Measurements from ENCODE around the gene WNK2.
"Not testable (repeated sequence)": the region's sequence is repeated elsewhere in the genome, so short reads cannot be mapped to it uniquely, and the experiment has no call there.

WNK2 gene

GRCh38 chr9:93346231-93347112 lies 162.5 kb downstream of the WNK2 start:
- Histone ChIP-seq H3K4me3 (no peak overlapping the region), H3K27me3 (peaks cover 30% of the 10 kb centered on the region), H3K9ac (no peak overlapping the region), H3K36me3 (no peaks in the 10 kb centered on the region), H3K4me2 (no peak overlapping the region), H3K9me3 (peaks cover 23% of the 10 kb centered on the region), H3K4me1 (no peaks in the 10 kb centered on the region), H4K20me1 (no peaks in the 10 kb centered on the region), H3K27ac (no peak overlapping the region)
- no peak for TF ChIP-seq Cebpa-rat (IDR thresholded peaks at IDR 0.05)

GRCh38 chr9:93347371-93347975 lies 163.5 kb downstream of the WNK2 start:
- not testable (repeated sequence) for H3K4me1 ChIP-seq, H4K20me1 ChIP-seq, H3K36me3 ChIP-seq, H3K9ac ChIP-seq, H3K27ac ChIP-seq, H3K4me2 ChIP-seq, H3K4me3 ChIP-seq
- H3K27me3 ChIP-seq: peaks cover 30% of the 10 kb centered on the region
- peaks cover 23% of the 10 kb centered on the region for H3K9me3 ChIP-seq

- not testable (repeated sequence) for H3K27ac ChIP-seq, H3K4me2 ChIP-seq, H3K4me1 ChIP-seq, H4K20me1 ChIP-seq, H3K9ac ChIP-seq, H3K36me3 ChIP-seq, H3K4me3 ChIP-seq, H3K9me3 ChIP-seq, H3K27me3 ChIP-seq
Measured at GRCh38 chr9:93353413-93354310, 169.7 kb downstream of the WNK2 start.

GRCh38 chr9:93354451-93354850 lies 170.5 kb downstream of the WNK2 start:
- H3K27ac ChIP-seq: no peak overlapping the region
- H3K36me3 ChIP-seq: no peaks in the 10 kb centered on the region
- no peak overlapping the region for H3K4me2 ChIP-seq
- H3K4me3 ChIP-seq: no peak overlapping the region
- no peaks in the 10 kb centered on the region for H3K27me3 ChIP-seq
- H3K9ac ChIP-seq: no peak overlapping the region
- no peaks in the 10 kb centered on the region for H3K4me1 ChIP-seq
- H3K9me3 ChIP-seq: peaks cover 4% of the 10 kb centered on the region; the same call in 1 of the 2 replicates
- no peak for TF ChIP-seq Cebpa-rat (IDR thresholded peaks at IDR 0.05)
- H4K20me1 ChIP-seq: no peaks in the 10 kb centered on the region

GRCh38 chr9:93355827-93356226 lies 171.9 kb downstream of the WNK2 start:
- Histone ChIP-seq H3K4me3 (no peak overlapping the region), H3K36me3 (no peaks in the 10 kb centered on the region), H3K9ac (no peak overlapping the region), H3K4me1 (no peaks in the 10 kb centered on the region), H4K20me1 (no peaks in the 10 kb centered on the region), H3K9me3 (peaks cover 16% of the 10 kb centered on the region), H3K4me2 (no peak overlapping the region), H3K27me3 (no peaks in the 10 kb centered on the region), H3K27ac (no peak overlapping the region)
- no peak for TF ChIP-seq Cebpa-rat (IDR thresholded peaks at IDR 0.05)

GRCh38 chr9:93357649-93358048 lies 173.7 kb downstream of the WNK2 start:
- H3K36me3 ChIP-seq: no peaks in the 10 kb centered on the region
- no peaks in the 10 kb centered on the region for H3K27me3 ChIP-seq
- no peak for TF ChIP-seq Cebpa-rat (IDR thresholded peaks at IDR 0.05)
- H3K9ac ChIP-seq: no peak overlapping the region
- H3K27ac ChIP-seq: no peak overlapping the region
- H3K9me3 ChIP-seq: peaks cover 31% of the 10 kb centered on the region
- H4K20me1 ChIP-seq: no peaks in the 10 kb centered on the region
- no peak overlapping the region for H3K4me3 ChIP-seq
- H3K4me1 ChIP-seq: no peaks in the 10 kb centered on the region
- H3K4me2 ChIP-seq: no peak overlapping the region

- H3K36me3 ChIP-seq, H3K27ac ChIP-seq, H3K4me1 ChIP-seq, H3K4me2 ChIP-seq, H4K20me1 ChIP-seq, H3K4me3 ChIP-seq, H3K27me3 ChIP-seq, H3K9ac ChIP-seq: not testable (repeated sequence)
- peaks cover 34% of the 10 kb centered on the region for H3K9me3 ChIP-seq
Measured at GRCh38 chr9:93359907-93360306, 176.0 kb downstream of the WNK2 start.

- Histone ChIP-seq H3K4me3 (no peak overlapping the region), H3K27ac (no peak overlapping the region), H3K4me1 (peaks cover 13% of the 10 kb centered on the region), H3K27me3 (no peaks in the 10 kb centered on the region), H4K20me1 (no peaks in the 10 kb centered on the region), H3K4me2 (no peak overlapping the region), H3K9me3 (peaks cover 34% of the 10 kb centered on the region), H3K9ac (no peak overlapping the region), H3K36me3 (no peaks in the 10 kb centered on the region)
- TF ChIP-seq Cebpa-rat (IDR thresholded peaks at IDR 0.05): no peak
Measured at GRCh38 chr9:93361995-93362394, 178.1 kb downstream of the WNK2 start.

- H3K9ac ChIP-seq: no peak overlapping the region
- no peak for TF ChIP-seq Cebpa-rat (IDR thresholded peaks at IDR 0.05)
- H3K27ac ChIP-seq: no peak overlapping the region
- H4K20me1 ChIP-seq: no peaks in the 10 kb centered on the region
- H3K4me3 ChIP-seq: no peak overlapping the region
- H3K4me1 ChIP-seq: peaks cover 13% of the 10 kb centered on the region
- H3K27me3 ChIP-seq: no peaks in the 10 kb centered on the region
- H3K36me3 ChIP-seq: no peaks in the 10 kb centered on the region
- peaks cover 31% of the 10 kb centered on the region for H3K9me3 ChIP-seq
- no peak overlapping the region for H3K4me2 ChIP-seq
Measured at GRCh38 chr9:93364734-93365426, 180.9 kb downstream of the WNK2 start.
